Measurements from ENCODE around the gene ATP1A3.

DNA sequence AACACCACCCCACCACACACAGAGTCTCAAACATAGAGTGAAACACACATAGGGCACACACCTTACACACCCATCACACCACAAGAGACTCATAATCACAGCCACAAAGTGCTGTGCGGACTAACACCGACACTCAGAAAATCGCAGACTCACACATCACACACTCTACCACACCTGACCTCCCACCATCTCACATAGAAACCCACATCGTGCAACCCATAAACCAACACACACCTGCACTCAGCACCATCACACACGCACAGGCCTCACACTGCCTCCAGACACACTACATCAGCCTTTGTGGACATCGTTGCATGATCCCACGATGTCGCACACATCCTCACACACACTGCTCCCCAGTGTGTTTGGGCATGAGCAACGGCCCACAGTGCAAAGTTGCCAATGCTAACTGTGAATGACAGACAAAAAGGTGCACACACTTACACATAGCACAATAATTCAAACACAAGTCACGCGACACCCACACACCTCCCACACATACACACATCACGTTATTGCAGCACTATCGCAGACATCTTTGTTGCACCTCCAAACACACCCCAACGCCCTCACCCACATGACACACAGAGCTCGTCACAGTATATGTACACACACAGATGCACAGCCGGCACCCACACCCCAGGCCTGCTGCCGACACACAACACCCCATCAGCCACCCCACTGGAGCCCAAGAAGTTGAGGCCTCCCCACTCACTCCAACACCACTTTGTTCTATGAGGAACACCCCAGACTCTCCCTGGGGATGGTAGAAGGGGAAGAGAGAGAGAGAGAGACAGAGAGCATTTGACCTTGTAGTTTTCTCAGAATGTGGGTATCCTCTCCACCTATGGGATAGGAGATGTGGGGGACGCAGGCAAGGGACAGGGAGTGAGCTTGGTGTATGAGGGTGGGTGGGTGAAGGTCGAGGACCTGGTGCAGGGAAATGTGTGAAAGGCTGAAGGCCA lies 1.2 kb upstream of the ATP1A3 start:
- TF ChIP-seq ELF1 (IDR thresholded peaks at IDR 0.05; ENCODE audit: borderline replicate concordance, low read depth), result no peak
- TF ChIP-seq, protein P1, sequence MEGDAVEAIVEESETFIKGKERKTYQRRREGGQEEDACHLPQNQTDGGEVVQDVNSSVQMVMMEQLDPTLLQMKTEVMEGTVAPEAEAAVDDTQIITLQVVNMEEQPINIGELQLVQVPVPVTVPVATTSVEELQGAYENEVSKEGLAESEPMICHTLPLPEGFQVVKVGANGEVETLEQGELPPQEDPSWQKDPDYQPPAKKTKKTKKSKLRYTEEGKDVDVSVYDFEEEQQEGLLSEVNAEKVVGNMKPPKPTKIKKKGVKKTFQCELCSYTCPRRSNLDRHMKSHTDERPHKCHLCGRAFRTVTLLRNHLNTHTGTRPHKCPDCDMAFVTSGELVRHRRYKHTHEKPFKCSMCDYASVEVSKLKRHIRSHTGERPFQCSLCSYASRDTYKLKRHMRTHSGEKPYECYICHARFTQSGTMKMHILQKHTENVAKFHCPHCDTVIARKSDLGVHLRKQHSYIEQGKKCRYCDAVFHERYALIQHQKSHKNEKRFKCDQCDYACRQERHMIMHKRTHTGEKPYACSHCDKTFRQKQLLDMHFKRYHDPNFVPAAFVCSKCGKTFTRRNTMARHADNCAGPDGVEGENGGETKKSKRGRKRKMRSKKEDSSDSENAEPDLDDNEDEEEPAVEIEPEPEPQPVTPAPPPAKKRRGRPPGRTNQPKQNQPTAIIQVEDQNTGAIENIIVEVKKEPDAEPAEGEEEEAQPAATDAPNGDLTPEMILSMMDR (IDR thresholded peaks at IDR 0.05 in 2 of 3, conservative IDR thresholded peaks at IDR 0.05 in 1 of 3; ENCODE audit: borderline replicate concordance in 1 of 3, insufficient read depth in 1 of 3, low read depth in 2 of 3, low read length in 2 of 3), result no peak
- TF ChIP-seq POLR2A (IDR thresholded peaks at IDR 0.05; ENCODE audit: borderline replicate concordance, extremely low read depth, insufficient read depth, insufficient read length), result no peak
- TF ChIP-seq ZNF274 (IDR thresholded peaks at IDR 0.05; ENCODE audit: low read depth, low read length), result no peak
- no peak for TF ChIP-seq EZH2 (IDR thresholded peaks at IDR 0.05)
- TF ChIP-seq, protein P2, sequence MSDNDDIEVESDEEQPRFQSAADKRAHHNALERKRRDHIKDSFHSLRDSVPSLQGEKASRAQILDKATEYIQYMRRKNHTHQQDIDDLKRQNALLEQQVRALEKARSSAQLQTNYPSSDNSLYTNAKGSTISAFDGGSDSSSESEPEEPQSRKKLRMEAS (IDR thresholded peaks at IDR 0.05), result no peak
- no peak for TF ChIP-seq RAD21 (IDR thresholded peaks at IDR 0.05; ENCODE audit: low read depth)
- no peak for TF ChIP-seq SIN3A (IDR thresholded peaks at IDR 0.05; ENCODE audit: low read depth)
- no peak for TF ChIP-seq POLR2AphosphoS5 (IDR thresholded peaks at IDR 0.05; ENCODE audit: low read depth, low read length)
